ENCODE results near the gene TBCD. TPM values are rescaled to one million over a fixed set of nuclear protein-coding genes. Genes with fewer than 3 reads are reported as not detected.

Gene TBCD
- total RNA-seq, 1 experiment from 2014 or later: 94.6 TPM

GRCh38 chr17:82989881-82990280 is 238.0 kb downstream of the TBCD start:
- H3K4me3 ChIP-seq (ENCODE audit: low read depth, low read length): no peak overlapping the region
- H3K9me3 ChIP-seq: peaks cover 14% of the 10 kb centered on the region
- no peaks in the 10 kb centered on the region for H3K4me1 ChIP-seq
- TF ChIP-seq, protein P1, sequence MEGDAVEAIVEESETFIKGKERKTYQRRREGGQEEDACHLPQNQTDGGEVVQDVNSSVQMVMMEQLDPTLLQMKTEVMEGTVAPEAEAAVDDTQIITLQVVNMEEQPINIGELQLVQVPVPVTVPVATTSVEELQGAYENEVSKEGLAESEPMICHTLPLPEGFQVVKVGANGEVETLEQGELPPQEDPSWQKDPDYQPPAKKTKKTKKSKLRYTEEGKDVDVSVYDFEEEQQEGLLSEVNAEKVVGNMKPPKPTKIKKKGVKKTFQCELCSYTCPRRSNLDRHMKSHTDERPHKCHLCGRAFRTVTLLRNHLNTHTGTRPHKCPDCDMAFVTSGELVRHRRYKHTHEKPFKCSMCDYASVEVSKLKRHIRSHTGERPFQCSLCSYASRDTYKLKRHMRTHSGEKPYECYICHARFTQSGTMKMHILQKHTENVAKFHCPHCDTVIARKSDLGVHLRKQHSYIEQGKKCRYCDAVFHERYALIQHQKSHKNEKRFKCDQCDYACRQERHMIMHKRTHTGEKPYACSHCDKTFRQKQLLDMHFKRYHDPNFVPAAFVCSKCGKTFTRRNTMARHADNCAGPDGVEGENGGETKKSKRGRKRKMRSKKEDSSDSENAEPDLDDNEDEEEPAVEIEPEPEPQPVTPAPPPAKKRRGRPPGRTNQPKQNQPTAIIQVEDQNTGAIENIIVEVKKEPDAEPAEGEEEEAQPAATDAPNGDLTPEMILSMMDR (IDR thresholded peaks at IDR 0.05; ENCODE audit: insufficient read depth in 1 of 2, low read depth in 1 of 2, low read length in 1 of 2, severe bottlenecking in 1 of 2, unreplicated experiment in 1 of 2): no peak
- Mint-ChIP-seq H3K9me3 (ENCODE audit: unreplicated experiment) (peaks cover 25% of the 10 kb centered on the region), H3K4me1 (ENCODE audit: low read depth, unreplicated experiment) (no peaks in the 10 kb centered on the region), H3K27me3 (ENCODE audit: insufficient read depth, unreplicated experiment) (no peaks in the 10 kb centered on the region), H3K4me3 (ENCODE audit: unreplicated experiment) (no peak overlapping the region), H3K27ac (ENCODE audit: unreplicated experiment) (no peak overlapping the region), H3K36me3 (ENCODE audit: insufficient read depth, unreplicated experiment) (no peaks in the 10 kb centered on the region)
- no peaks in the 10 kb centered on the region for H3K36me3 ChIP-seq (ENCODE audit: control insufficient read depth, insufficient read depth, low read length)
- H3K27me3 ChIP-seq (replicated peaks; ENCODE audit: control insufficient read depth, insufficient read depth, low read length): no peaks in the 10 kb centered on the region
- no TSS peak for BruUV-seq (replicated peaks)
- ChIA-PET CTCF (no interaction called here), POLR2A (no interaction called here)
- intact Hi-C loops (cut with micrococcal nuclease; ENCODE audit: unreplicated experiment): no loop called here
- no peak for DNase-seq

GRCh38 chr17:82993005-82993404 is 241.1 kb downstream of the TBCD start:
- H3K27ac Mint-ChIP-seq (ENCODE audit: unreplicated experiment): no peak overlapping the region

More at GRCh38 chr17:82993005-82993404, 241.1 kb downstream of the TBCD start:
- CTCF ChIA-PET: no interaction called here
- intact Hi-C loops (cut with micrococcal nuclease; ENCODE audit: unreplicated experiment): no loop called here
- H3K4me3 ChIP-seq (ENCODE audit: low read depth, low read length): no peak overlapping the region
- Mint-ChIP-seq H3K36me3 (ENCODE audit: insufficient read depth, unreplicated experiment) (no peaks in the 10 kb centered on the region), H3K9me3 (ENCODE audit: unreplicated experiment) (peaks cover 25% of the 10 kb centered on the region), H3K4me3 (ENCODE audit: unreplicated experiment) (no peak overlapping the region), H3K27me3 (ENCODE audit: insufficient read depth, unreplicated experiment) (no peaks in the 10 kb centered on the region), H3K4me1 (ENCODE audit: low read depth, unreplicated experiment) (no peaks in the 10 kb centered on the region)
- TF ChIP-seq, protein P1 (IDR thresholded peaks at IDR 0.05; ENCODE audit: insufficient read depth in 1 of 2, low read depth in 1 of 2, low read length in 1 of 2, severe bottlenecking in 1 of 2, unreplicated experiment in 1 of 2): no peak
- no peaks in the 10 kb centered on the region for H3K27me3 ChIP-seq (replicated peaks; ENCODE audit: control insufficient read depth, insufficient read depth, low read length)
- H3K9me3 ChIP-seq: peaks cover 12% of the 10 kb centered on the region
- no peaks in the 10 kb centered on the region for H3K4me1 ChIP-seq
- POLR2A ChIA-PET: no interaction called here
- BruUV-seq (replicated peaks): no TSS peak
- DNase-seq: no peak
- H3K36me3 ChIP-seq (ENCODE audit: control insufficient read depth, insufficient read depth, low read length): no peaks in the 10 kb centered on the region

Other genes with a start within 250 kb of the TBCD start
- 118 and 124 TPM in 2 replicates for gene FOXK2, start 232.3 kb upstream of the TBCD start, total RNA-seq (2022)
- gene WDR45B, start 103.6 kb upstream of the TBCD start, total RNA-seq (2022): 106 and 110 TPM in 2 replicates
- 6.3 and 8.8 TPM in 2 replicates for gene RAB40B, start 53.4 kb upstream of the TBCD start, total RNA-seq (2022)
- gene FN3KRP, start 35.4 kb upstream of the TBCD start, total RNA-seq (2022): 47.2 and 53.6 TPM in 2 replicates
- 55.7 and 60.0 TPM in 2 replicates for gene FN3K, start 16.4 kb upstream of the TBCD start, total RNA-seq (2022)
- 0.14 and 0.19 TPM in 2 replicates for gene ZNF750, start 88.0 kb downstream of the TBCD start, total RNA-seq (2022)

All from Caco-2 (cell line).